ENCODE results near the gene CCN2.

CCN2 gene

GRCh38 chr6:131950767-131951575 lies at the start of gene CCN2:
Gene CCN2, minus strand, starts transcription at chr6:131951372. Its CDS starts 200 bp downstream, at chr6:131951172.
- DNase-seq, result no peak

GRCh38 chr6:132000296-132000695 lies 49.1 kb upstream of the CCN2 start:
- no peak for DNase-seq

GRCh38 chr6:131999545-132000146 lies 48.5 kb upstream of the CCN2 start:
- DNase-seq, result no peak

GRCh38 chr6:131998255-131998982 lies 47.2 kb upstream of the CCN2 start:
- no peak for DNase-seq

GRCh38 chr6:131997429-131998153 lies 46.4 kb upstream of the CCN2 start:
- no peak for DNase-seq

GRCh38 chr6:131995917-131996316 lies 44.7 kb upstream of the CCN2 start:
- DNase-seq, result no peak

- no peak for DNase-seq
Measured at GRCh38 chr6:131992557-131992956, 41.4 kb upstream of the CCN2 start.

GRCh38 chr6:131989036-131989435 lies 37.9 kb upstream of the CCN2 start:
- DNase-seq, result no peak

GRCh38 chr6:131982740-131983259 lies 31.6 kb upstream of the CCN2 start:
- DNase-seq, result no peak

GRCh38 chr6:131981624-131981978 lies 30.4 kb upstream of the CCN2 start:
- DNase-seq, result no peak

- no peak for DNase-seq
Measured at GRCh38 chr6:131980791-131981623, 29.8 kb upstream of the CCN2 start.

GRCh38 chr6:131980338-131980790 lies 29.2 kb upstream of the CCN2 start:
- no peak for DNase-seq

- DNase-seq, result no peak
Measured at GRCh38 chr6:131979515-131980337, 28.6 kb upstream of the CCN2 start.

- DNase-seq, result no peak
Measured at GRCh38 chr6:131978522-131978921, 27.4 kb upstream of the CCN2 start.

- no peak for DNase-seq
Measured at GRCh38 chr6:131976545-131977061, 25.4 kb upstream of the CCN2 start.

- DNase-seq, result no peak
Measured at GRCh38 chr6:131972741-131973140, 21.6 kb upstream of the CCN2 start.

GRCh38 chr6:131970076-131970859 lies 19.1 kb upstream of the CCN2 start:
- DNase-seq, result no peak

- no peak for DNase-seq
Measured at GRCh38 chr6:131968656-131969055, 17.5 kb upstream of the CCN2 start.

- DNase-seq, result no peak
Measured at GRCh38 chr6:131967948-131968347, 16.8 kb upstream of the CCN2 start.

GRCh38 chr6:131966443-131966842 lies 15.3 kb upstream of the CCN2 start:
- DNase-seq, result no peak
